GM21825 (cell line): ENCODE measurements around the gene PCDHGB3.
A peak's percentile ranks its signal among the peaks of the same experiment; 100 is the strongest.
"Not testable (repeated sequence)": the region's sequence is repeated elsewhere in the genome, so short reads cannot be mapped to it uniquely, and the experiment has no call there.

Experiments
- ATAC-seq: cut with Tn5 transposase; IDR thresholded peaks from one replicate; pipeline ENCODE4 v1.9.1; 2021; ENCODE audit warnings: mild to moderate bottlenecking, moderate library complexity; ENCODE audit not compliant: unreplicated experiment

PCDHGB3 gene

DNA sequence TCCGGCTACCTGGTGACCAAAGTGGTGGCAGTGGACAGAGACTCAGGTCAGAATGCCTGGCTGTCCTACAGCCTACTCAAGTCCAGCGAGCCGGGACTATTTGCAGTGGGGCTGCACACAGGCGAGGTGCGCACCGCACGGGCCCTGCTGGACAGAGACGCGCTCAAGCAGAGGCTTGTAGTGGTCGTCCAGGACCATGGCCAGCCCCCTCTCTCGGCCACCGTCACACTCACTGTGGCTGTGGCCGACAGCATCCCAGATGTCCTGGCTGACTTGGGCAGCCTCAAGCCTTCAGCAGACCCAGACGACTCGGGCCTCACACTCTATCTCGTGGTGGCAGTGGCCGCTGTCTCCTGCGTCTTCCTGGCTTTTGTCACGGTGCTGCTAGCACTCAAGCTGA lies 13.1 kb upstream of the PCDHGB3 start:
- ATAC-seq = no peak

GRCh38 chr5:141359790-141360426 lies 10.1 kb upstream of the PCDHGB3 start, which contains the start of gene PCDHGB2:
PCDHGB2 (plus strand) TSS chr5:141359994; CDS start chr5:141360136, 142 bp downstream.
- no peak for ATAC-seq

DNA sequence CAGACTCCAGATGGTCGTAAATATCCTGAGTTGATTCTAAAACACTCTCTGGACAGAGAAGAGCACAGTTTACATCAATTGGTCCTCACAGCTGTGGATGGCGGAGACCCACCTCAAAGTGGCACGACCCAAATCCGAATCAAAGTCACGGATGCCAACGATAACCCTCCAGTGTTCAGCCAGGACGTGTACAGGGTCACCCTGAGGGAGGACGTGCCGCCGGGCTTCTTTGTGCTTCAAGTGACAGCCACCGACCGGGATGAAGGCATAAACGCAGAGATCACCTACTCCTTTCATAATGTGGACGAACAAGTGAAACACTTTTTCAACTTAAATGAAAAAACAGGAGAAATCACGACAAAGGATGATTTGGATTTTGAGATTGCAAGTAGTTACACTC lies 9.4 kb upstream of the PCDHGB3 start:
- no peak for ATAC-seq

DNA sequence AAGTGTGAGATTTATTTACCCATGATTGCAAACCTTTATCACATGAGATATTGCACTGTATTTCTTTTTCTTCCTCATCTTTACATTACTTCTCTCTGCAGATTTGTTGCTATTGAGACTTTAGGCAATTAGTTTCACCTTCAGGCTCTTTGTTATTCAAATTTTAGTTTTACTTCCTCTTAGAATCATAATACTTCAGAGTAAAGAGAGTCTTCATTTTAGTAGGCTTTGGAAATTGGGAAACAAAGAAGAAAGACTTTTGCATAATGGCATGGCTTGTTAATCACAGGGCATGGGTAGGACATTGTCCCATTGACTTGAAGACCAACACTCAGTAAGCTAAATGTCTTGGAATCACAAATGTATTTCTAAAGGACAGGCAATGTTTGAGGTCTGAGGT lies 7.3 kb upstream of the PCDHGB3 start:
- no peak for ATAC-seq

DNA sequence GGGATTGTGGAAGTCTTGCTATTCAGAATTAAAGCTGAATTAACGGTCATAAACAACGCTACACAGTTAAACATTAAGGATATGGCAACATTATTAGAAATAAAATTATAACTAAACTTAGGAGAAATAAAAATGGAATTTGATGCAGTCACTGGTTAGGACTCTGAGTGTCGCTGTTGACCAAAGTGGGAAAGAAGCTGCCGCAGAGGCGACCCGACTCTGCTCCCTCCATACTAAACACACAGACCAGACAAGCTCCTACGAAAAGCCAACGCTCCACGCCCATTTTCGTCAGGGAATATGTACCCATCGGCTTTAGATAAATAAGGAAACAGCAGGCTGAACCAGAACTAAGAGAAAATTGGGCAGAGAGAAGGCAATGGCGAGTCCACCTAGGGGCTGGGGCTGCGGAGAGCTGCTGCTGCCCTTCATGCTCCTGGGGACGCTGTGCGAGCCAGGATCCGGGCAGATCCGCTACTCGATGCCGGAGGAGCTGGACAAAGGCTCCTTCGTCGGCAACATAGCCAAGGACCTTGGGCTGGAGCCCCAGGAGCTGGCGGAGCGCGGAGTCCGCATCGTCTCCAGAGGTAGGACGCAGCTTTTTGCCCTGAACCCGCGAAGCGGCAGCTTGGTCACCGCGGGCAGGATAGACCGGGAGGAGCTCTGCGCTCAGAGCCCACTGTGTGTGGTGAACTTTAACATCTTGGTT lies 5.9 kb upstream of the PCDHGB3 start, which contains the start of gene PCDHGA5:
Gene PCDHGA5, plus strand, starts transcription at position 211 of the 709 bp plus-strand sequence. Its CDS starts 169 bp downstream, at position 380.
- ATAC-seq = no peak

DNA sequence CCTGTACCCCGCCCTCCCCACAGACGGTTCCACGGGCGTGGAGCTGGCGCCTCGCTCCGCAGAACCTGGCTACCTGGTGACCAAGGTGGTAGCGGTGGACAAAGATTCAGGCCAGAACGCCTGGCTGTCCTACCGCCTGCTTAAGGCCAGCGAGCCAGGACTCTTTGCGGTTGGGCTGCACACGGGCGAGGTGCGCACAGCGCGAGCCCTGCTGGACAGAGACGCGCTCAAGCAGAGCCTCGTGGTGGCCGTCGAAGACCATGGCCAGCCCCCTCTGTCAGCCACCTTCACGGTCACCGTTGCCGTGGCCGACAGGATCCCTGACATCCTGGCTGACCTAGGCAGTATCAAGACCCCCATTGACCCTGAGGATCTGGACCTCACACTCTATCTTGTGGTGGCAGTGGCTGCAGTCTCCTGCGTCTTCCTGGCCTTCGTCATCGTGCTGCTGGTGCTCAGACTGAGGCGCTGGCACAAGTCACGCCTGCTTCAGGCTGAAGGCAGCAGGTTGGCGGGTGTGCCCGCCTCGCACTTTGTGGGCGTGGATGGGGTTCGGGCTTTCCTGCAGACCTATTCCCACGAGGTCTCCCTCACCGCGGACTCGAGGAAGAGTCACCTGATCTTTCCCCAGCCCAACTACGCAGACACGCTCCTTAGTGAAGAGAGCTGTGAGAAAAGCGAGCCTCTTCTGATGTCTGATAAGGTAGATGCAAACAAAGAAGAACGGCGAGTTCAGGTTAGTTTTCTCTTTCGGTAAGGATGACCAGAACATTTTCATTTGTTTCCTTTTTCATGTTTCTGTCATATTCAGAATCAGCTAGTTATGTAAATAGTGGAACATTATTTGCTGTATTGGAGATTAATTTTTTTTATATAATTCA lies 3.8 kb upstream of the PCDHGB3 start:
- no peak for ATAC-seq

DNA sequence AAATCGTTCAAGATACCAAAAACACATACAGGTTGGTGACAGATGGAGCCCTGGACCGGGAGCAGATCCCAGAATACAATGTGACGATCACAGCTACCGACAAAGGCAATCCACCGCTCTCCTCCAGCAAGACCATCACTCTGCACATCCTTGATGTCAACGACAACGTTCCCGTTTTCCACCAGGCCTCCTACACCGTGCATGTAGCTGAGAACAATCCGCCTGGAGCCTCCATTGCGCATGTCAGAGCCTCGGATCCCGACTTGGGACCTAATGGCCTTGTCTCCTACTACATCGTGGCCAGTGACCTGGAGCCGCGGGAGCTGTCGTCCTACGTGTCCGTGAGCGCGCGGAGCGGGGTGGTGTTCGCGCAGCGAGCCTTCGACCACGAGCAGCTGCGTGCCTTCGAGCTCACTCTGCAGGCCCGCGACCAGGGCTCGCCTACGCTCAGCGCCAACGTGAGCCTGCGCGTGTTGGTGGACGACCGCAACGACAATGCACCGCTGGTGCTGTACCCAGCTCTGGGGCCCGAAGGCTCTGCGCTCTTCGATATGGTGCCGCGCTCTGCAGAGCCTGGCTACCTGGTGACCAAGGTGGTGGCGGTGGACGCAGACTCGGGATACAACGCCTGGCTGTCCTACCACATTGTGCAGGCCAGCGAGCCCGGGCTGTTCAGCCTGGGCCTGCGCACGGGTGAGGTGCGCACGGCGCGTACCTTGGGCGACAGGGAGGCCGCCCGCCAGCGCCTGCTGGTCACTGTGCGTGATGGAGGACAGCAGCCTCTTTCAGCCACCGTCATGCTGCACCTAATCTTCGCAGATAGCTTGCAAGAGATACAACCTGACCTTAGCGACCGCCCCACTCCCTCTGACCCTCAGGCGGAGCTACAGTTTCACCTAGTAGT lies 1.8 kb downstream of the PCDHGB3 start:
- ATAC-seq = no peak

DNA sequence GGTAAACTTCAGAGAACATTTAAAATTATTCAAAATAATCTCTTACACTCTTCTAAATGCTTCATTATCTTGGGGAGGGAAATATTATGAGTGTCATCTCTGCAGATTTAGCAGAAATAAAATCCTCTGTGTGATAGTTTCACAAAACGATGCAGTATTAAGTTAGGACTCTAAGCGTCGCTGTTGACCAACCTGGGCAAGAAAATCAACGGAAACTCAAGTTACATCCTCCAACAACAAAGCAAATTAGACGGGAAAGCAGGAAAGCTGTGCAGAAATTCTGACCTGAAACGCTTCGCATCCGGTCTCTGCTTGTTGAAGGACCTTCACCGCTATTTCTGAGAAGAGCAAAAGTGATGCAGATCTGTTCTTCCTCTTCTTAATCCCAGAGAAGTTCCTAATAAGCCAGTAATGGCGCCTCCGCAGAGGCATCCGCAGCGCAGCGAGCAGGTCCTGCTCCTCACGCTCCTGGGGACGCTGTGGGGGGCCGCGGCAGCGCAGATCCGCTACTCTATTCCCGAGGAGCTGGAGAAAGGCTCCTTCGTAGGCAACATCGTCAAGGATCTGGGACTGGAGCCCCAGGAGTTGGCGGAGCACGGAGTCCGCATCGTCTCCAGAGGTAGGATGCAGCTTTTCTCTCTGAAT lies 3.8 kb downstream of the PCDHGB3 start, which contains the start of gene PCDHGA6:
Gene PCDHGA6, plus strand, starts transcription at position 219 of the 645 bp plus-strand sequence. Its CDS starts 193 bp downstream, at position 412.
- ATAC-seq = no peak

DNA sequence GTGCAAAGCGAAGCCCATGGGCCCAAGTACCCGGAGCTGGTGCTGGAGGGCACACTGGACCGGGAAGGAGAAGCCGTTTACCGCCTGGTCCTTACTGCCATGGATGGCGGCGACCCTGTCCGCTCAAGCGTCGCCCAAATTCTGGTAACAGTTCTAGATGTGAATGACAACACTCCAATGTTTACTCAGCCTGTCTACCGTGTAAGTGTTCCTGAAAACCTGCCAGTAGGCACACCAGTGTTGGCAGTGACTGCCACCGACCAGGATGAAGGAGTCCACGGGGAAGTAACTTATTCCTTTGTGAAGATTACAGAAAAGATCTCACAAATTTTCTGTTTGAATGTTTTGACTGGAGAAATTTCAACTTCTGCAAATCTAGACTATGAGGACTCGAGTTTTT lies 4.6 kb downstream of the PCDHGB3 start:
- no peak for ATAC-seq

GRCh38 chr5:141375444-141376155 lies 5.6 kb downstream of the PCDHGB3 start:
- not testable (repeated sequence) for ATAC-seq

DNA sequence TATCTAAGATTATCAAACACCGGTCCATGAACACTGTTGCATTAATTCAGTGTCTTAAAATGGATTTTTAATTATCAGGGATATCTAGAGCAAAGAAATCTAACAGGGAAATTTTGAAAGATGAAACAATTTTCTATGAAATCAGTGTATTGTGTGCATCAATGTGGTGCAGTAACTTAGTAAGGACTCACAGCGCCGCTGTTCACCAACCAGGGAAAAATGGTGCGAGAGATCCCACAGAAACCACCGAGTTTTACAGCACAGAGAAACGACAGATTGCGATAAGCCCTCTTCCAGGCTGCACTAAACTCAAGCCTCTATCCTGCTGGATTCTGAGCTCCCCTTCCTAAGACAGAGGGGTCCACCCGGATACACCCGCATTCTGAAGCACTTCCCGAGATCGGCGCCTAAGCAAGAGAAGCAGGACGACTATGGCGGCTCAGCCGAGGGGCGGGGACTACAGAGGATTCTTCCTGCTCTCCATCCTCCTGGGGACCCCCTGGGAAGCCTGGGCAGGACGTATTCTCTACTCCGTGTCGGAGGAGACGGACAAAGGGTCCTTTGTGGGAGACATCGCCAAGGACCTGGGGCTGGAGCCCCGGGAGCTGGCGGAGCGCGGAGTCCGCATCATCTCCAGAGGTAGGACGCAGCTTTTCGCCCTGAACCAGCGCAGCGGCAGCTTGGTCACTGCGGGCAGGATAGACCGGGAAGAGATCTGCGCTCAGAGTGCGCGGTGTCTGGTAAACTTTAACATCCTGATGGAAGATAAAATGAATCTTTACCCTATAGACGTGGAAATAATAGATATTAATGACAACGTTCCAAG lies 12.6 kb downstream of the PCDHGB3 start, which contains the start of gene PCDHGA7:
Gene PCDHGA7, plus strand, starts transcription at position 274 of the 826 bp plus-strand sequence. Its CDS starts 158 bp downstream, at position 432.
- no peak for ATAC-seq

- no peak for ATAC-seq
These were observed 13.3 kb downstream of the PCDHGB3 start for GRCh38 chr5:141383345-141383744.

GRCh38 chr5:141384471-141385267 lies 14.6 kb downstream of the PCDHGB3 start:
- ATAC-seq = no peak

DNA sequence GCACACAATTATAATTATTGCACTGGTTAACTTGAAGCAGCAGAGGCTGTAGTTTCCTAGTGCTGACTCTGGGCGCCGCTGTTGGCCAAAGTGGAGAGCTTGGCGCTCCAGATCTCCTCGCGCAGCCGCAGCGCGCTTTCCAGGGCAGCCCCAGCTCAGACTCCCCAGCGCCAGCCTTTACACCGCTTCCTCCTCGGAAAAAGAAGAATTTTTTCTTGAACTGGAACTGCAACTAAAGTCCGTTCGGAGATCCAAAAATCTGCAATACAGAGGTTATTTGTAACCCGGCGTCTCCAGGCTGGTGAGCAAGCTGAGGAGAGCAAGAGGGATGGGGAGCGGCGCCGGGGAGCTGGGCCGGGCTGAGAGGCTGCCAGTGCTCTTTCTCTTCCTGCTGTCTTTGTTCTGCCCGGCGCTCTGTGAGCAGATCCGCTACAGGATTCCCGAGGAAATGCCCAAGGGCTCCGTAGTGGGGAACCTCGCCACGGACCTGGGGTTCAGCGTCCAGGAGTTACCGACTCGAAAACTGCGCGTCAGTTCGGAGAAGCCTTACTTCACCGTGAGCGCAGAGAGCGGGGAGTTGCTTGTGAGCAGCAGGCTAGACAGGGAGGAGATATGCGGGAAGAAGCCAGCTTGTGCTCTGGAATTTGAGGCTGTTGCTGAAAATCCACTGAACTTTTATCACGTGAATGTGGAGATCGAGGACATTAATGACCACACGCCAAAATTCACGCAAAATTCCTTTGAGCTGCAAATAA lies 17.7 kb downstream of the PCDHGB3 start, which contains the start of gene PCDHGB4:
Gene PCDHGB4, plus strand, starts transcription at position 142 of the 755 bp plus-strand sequence. Its CDS starts 187 bp downstream, at position 329.
- ATAC-seq = peak; percentile 60

GRCh38 chr5:141388661-141389060 lies 18.6 kb downstream of the PCDHGB3 start:
- no peak for ATAC-seq
